Motor neuron (in vitro differentiated cells): Measurements from ENCODE around the gene PELI1. TPM values are rescaled to one million over a fixed set of nuclear protein-coding genes. Genes with fewer than 3 reads are reported as not detected.

Experiments
- ATAC-seq, 8 experiments: fragments of 200-7000 bp; cut with Tn5 transposase; replicated peaks in 6 of 8; 2 replicates each; pipeline ENCODE4 v1.8.0; 2021; ENCODE audit warnings: mild to moderate bottlenecking in 8 of 8, moderate library complexity in 8 of 8
- H3K27ac ChIP-seq, 2 donors: fragments of 250-450 bp; sonication (Bioruptor Pico); 2 replicates each; pipeline ENCODE4 v1.9.0; 2021; ENCODE audit warnings: antibody characterized with exemption in 2 of 2, mild to moderate bottlenecking in 2 of 2, moderate library complexity in 1 of 2
- H3K4me1 ChIP-seq, 2 donors: fragments of 250-450 bp; sonication (Bioruptor Pico); replicated peaks in 1 of 2; 2 replicates each; pipeline ENCODE4 v1.6.1; 2021; ENCODE audit warnings: antibody characterized with exemption in 2 of 2, mild to moderate bottlenecking in 2 of 2, moderate library complexity in 1 of 2
- H3K4me3 ChIP-seq, 5 donors: fragments of 250-450 bp; sonication (Bioruptor Pico); 2 replicates each; pipeline ENCODE4 v1.9.0; 2021; ENCODE audit warnings: antibody characterized with exemption in 5 of 5, mild to moderate bottlenecking in 5 of 5, moderate library complexity in 4 of 5
- WGBS, 10 experiments: fragments of 450-650 bp; shearing (Covaris generic); methylation state at CpG; one replicate each; pipeline ENCODE4 v1.0.0; 2022; 5-methylcytosine and 5-hydroxymethylcytosine counted together
- in situ Hi-C, 9 experiments: fragments of 400-800 bp; cut with MboI; loops; one replicate each; pipeline ENCODE4 v1.15.0; 2021; ENCODE audit warnings: low sequenced_read_pairs in 9 of 9, low pct_unique_long_range_greater_than_20kb in 2 of 9; ENCODE audit not compliant: unreplicated experiment in 9 of 9
- total RNA-seq, 8 experiments: library from RNA; unstranded; fragments of 300-600 nt; gene quantifications; 2 replicates each; pipeline versions ENCODE4 v1.2.3 to v1.2.4, GENCODE V29; 2022

Gene PELI1
- total RNA-seq, 8 experiments from 2014 or later, result 7.2 to 37.1 (median 27.4) TPM

GRCh38 chr2:64142741-64143168 is 1.5 kb downstream of the PELI1 start:
- in situ Hi-C loops, result no loop called here
- Histone ChIP-seq H3K27ac (no peak overlapping the region), H3K4me1 (peaks cover 0 to 22% of the 10 kb centered on the region in 2 donors), H3K4me3 (peak overlapping the region; percentile 67 to 85 (median 72))
- ATAC-seq, result no peak
- WGBS, 10 experiments, result 0 to 45% (median 4%) methylated on average over 1 to 3 of the region's 3 CpGs

GRCh38 chr2:64141674-64142405 is 2.4 kb downstream of the PELI1 start:
- ATAC-seq, result no peak
- H3K27ac ChIP-seq, result no peak overlapping the region
- peaks cover 0 to 22% of the 10 kb centered on the region in 2 donors for H3K4me1 ChIP-seq
- in situ Hi-C loops, result no loop called here
- H3K4me3 ChIP-seq, result peak overlapping the region; percentile 67 to 85 (median 72)
- 0 to 93% (median 32%) methylated on average over 1 to 2 of the region's 2 CpGs; no CpG with 5 or more reads in 2 of the 10 experiments for WGBS, 10 experiments

- in situ Hi-C loops, result no loop called here
- peaks cover 0 to 18% of the 10 kb centered on the region in 2 donors for H3K4me1 ChIP-seq
- no peak overlapping the region for H3K4me3 ChIP-seq
- H3K27ac ChIP-seq, result no peak overlapping the region
- no peak for ATAC-seq
Measured at GRCh38 chr2:64140665-64141200, 3.5 kb downstream of the PELI1 start.

GRCh38 chr2:64139956-64140355 is 4.3 kb downstream of the PELI1 start:
- Histone ChIP-seq H3K4me1 (peaks cover 0 to 16% of the 10 kb centered on the region in 2 donors), H3K27ac (no peak overlapping the region), H3K4me3 (no peak overlapping the region)
- 6 to 100% (median 72%) methylated on average over 2 of the region's 2 CpGs; no CpG with 5 or more reads in 2 of the 10 experiments for WGBS, 10 experiments
- in situ Hi-C loops, result no loop called here
- no peak for ATAC-seq

GRCh38 chr2:64137996-64138395 is 6.2 kb downstream of the PELI1 start:
- Histone ChIP-seq H3K27ac (no peak overlapping the region), H3K4me3 (no peak overlapping the region), H3K4me1 (peaks cover 0 to 12% of the 10 kb centered on the region in 2 donors)
- no peak for ATAC-seq
- 89 to 100% (median 100%) methylated on average over 1 to 3 of the region's 3 CpGs; no CpG with 5 or more reads in 1 of the 10 experiments for WGBS, 10 experiments
- in situ Hi-C loops, result no loop called here

- Histone ChIP-seq H3K4me1 (peaks cover 0 to 12% of the 10 kb centered on the region in 2 donors), H3K27ac (no peak overlapping the region), H3K4me3 (no peak overlapping the region)
- no peak for ATAC-seq
- in situ Hi-C loops, result no loop called here
- 64 to 100% (median 93%) methylated on average over 1 to 3 of the region's 3 CpGs for WGBS, 10 experiments
Measured at GRCh38 chr2:64137567-64137966, 6.7 kb downstream of the PELI1 start.

- Histone ChIP-seq H3K4me3 (no peak overlapping the region), H3K27ac (no peak overlapping the region), H3K4me1 (no peaks in the 10 kb centered on the region)
- no peak for ATAC-seq
- in situ Hi-C loops, result no loop called here
- 0 to 100% (median 82%) methylated on average over 1 of the region's 1 CpG; no CpG with 5 or more reads in 1 of the 10 experiments for WGBS, 10 experiments
Measured at GRCh38 chr2:64135421-64135820, 8.8 kb downstream of the PELI1 start.

GRCh38 chr2:64134813-64135212 is 9.4 kb downstream of the PELI1 start:
- in situ Hi-C loops, result no loop called here
- H3K27ac ChIP-seq, result no peak overlapping the region
- no peak for ATAC-seq
- no peak overlapping the region for H3K4me3 ChIP-seq
- no peaks in the 10 kb centered on the region for H3K4me1 ChIP-seq

- H3K27ac ChIP-seq, result no peak overlapping the region
- H3K4me1 ChIP-seq, result no peaks in the 10 kb centered on the region
- in situ Hi-C loops, result no loop called here
- ATAC-seq, result no peak
- no peak overlapping the region for H3K4me3 ChIP-seq
Measured at GRCh38 chr2:64133828-64134227, 10.4 kb downstream of the PELI1 start.

- Histone ChIP-seq H3K4me3 (no peak overlapping the region), H3K27ac (no peak overlapping the region), H3K4me1 (no peaks in the 10 kb centered on the region)
- ATAC-seq, result no peak
- WGBS, 10 experiments, result 80 to 100% (median 100%) methylated on average over 1 of the region's 1 CpG; no CpG with 5 or more reads in 3 of the 10 experiments
- in situ Hi-C loops, result no loop called here
Measured at GRCh38 chr2:64133354-64133753, 10.9 kb downstream of the PELI1 start.

GRCh38 chr2:64130333-64130732 is 13.9 kb downstream of the PELI1 start:
- Histone ChIP-seq H3K27ac (no peak overlapping the region), H3K4me3 (no peak overlapping the region), H3K4me1 (no peaks in the 10 kb centered on the region)
- 77 to 100% (median 85%) methylated on average over 1 to 2 of the region's 2 CpGs for WGBS, 10 experiments
- no peak for ATAC-seq
- in situ Hi-C loops, result no loop called here

- H3K4me3 ChIP-seq, result no peak overlapping the region
- ATAC-seq, result no peak
- in situ Hi-C loops, result no loop called here
- no peaks in the 10 kb centered on the region for H3K4me1 ChIP-seq
- H3K27ac ChIP-seq, result no peak overlapping the region
Measured at GRCh38 chr2:64128943-64129391, 15.3 kb downstream of the PELI1 start.

- 43 to 100% (median 100%) methylated on average over 1 of the region's 1 CpG; no CpG with 5 or more reads in 4 of the 10 experiments for WGBS, 10 experiments
- in situ Hi-C loops, result no loop called here
- H3K27ac ChIP-seq, result no peak overlapping the region
- no peaks in the 10 kb centered on the region for H3K4me1 ChIP-seq
- H3K4me3 ChIP-seq, result no peak overlapping the region
- ATAC-seq, result no peak
Measured at GRCh38 chr2:64128406-64128805, 15.8 kb downstream of the PELI1 start.

- Histone ChIP-seq H3K27ac (no peak overlapping the region), H3K4me3 (no peak overlapping the region), H3K4me1 (peaks cover 0 to 2% of the 10 kb centered on the region in 2 donors)
- in situ Hi-C loops, result no loop called here
- 84 to 100% (median 95%) methylated on average over 1 to 2 of the region's 2 CpGs for WGBS, 10 experiments
- ATAC-seq, result no peak
Measured at GRCh38 chr2:64127119-64127518, 17.1 kb downstream of the PELI1 start.
